GM21526 (cell line): ENCODE results near the gene PACS1.

Experiments used
- ATAC-seq: cut with Tn5 transposase; IDR thresholded peaks from one replicate; pipeline ENCODE4 v1.9.1; 2021; ENCODE audit warnings: moderate library complexity; ENCODE audit not compliant: unreplicated experiment, low FRiP score

PACS1 gene

DNA sequence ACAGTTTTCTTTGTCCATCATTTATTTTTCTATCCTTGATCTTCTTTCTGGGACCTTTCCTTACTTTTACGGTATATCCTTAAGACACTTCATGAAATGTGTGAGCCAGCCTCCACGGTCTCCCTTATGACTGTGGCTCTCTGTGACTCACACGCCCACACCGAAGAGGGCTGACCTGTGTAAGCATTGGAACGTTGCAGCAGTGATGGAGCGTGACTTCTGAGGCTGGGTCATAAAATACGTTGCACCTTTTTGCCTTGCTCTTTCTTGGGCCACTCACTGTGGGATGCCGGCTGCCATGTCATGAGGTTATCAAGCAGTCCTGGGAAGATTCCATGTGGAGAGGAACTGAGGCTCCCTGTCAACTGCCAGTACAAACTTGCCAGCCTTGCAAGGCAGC lies 102.1 kb downstream of the PACS1 start:
- no peak for ATAC-seq

DNA sequence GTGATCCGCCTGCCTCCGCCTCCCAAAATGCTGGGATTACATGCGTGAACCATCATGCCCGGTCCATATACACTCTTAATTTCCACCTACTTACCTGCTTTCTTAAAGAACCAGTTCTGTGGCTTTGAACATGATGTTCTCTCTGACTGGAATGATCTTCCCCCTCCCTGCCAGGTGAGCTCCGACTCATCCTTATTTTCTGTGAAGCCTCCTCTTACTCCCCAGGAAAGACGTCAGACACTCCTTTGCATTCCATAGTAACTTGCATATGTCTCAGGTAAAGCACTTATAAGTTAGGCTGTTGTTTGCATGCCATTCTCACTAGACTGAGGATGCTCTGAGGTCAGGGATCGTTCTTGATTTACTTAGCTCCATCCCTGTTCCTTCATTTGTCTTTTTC lies 106.6 kb downstream of the PACS1 start:
- ATAC-seq: no peak

DNA sequence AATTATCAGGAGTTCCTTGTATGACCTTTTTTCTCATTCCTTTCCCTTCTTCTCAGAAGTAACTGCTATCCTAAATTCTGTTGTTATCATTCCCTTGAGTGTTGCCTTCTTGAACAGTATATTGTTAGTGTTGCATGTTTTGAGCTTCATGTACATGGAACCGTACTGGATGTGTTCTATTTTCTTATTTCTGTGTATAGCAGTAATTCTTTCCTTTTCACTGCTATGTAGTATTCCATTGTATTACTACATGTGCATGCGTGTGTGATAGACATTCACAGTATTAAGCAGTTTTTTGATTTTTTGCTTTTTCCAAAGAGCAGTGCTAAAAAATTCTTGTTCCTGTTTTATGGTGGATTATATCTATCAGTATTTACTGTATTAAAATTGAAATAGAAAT lies 108.1 kb downstream of the PACS1 start:
- ATAC-seq: no peak

DNA sequence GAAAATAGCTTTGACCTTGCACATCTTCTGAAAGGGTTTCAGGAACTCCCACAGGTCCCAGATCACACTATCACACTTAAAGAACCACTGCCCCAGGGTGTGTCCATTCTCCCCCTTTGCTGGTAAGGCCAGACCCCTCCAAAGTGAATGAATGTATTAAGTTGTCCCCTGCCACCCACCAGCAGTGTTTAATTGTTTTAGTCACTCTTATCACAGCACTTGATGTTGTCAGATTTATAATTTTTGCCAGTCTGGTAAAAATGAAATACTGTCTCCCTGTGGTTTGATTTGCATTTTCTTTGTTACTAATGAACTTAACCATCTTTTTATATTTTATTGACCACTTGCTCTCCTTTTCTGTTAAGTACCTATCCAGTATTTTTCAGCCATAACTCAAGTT lies 108.8 kb downstream of the PACS1 start:
- no peak for ATAC-seq

DNA sequence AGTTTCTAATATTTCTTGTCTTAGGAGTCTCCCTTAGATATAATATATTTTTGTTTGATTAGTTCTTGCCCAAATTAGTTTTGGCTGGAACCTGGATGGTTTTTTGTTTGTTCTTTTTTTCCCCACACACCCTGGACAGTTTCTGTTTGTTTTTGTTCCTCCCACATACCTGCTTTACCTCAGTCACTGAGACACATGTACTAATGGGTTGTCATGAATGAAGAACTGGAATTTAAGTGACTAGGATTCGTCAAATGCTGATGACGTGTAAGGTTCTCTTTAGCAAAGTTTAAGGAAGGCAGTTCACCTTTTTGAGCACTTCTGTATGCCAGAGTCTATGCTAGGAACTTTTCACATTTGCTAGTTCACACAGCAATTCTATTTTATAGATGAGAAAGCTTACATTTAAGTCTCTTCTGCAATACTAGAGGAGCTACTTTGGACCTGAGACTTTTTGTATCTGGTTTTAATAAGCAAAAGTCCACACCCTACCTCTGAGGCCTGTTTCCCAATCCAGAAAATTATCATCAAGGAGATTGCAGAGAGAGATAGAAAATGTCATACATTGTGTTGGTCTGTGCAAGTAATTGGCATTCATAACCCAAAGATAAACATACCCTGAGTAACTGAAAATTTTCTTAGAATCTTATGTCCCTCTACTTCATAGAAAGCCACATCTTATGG lies 111.7 kb downstream of the PACS1 start:
- ATAC-seq: no peak

DNA sequence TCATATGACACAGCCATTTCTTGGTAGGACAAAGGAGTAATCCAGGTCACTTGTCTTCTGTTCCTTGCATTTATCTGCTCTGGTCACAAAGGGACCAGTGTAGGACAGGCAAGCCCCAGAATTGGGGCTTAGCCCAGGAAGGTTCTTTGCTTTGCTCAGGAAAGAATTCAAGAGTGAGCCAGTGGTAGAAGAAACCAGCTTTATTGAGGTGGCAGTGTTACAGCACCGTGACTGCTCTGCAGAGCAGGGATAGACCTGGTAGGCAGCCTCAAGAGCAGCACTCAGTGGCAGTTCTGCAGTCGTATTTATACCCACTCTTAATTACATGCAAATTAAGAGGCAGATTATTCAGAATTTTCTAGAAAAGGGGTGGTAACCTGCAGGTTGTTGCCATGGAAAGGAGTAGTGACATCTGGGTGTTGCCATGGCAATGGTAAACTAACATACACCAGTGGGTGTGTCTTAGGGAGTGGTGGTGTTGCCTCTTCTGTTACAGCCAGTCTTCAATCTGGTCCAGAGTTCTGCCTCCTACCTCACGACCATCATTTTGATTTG lies 113.5 kb downstream of the PACS1 start:
- no peak for ATAC-seq

DNA sequence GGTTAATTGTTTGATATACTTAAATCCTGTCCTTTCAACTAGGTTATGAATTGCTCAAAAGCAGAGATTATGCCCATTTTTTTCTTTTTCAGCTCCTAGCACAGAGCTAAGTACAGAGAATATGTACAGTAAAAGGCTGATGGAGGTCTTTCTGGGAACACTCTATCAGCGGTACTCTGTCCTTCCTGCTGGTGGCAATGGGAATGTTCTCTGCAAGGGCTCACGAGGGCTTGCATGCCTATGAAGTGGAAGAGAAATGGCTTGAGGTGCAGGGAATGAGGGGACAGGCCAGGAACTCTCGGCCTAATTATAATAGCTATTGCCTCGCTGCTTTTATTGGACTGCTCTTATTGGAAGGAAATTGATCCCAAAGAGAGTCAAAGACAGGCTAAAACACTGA lies 114.7 kb downstream of the PACS1 start:
- no peak for ATAC-seq

DNA sequence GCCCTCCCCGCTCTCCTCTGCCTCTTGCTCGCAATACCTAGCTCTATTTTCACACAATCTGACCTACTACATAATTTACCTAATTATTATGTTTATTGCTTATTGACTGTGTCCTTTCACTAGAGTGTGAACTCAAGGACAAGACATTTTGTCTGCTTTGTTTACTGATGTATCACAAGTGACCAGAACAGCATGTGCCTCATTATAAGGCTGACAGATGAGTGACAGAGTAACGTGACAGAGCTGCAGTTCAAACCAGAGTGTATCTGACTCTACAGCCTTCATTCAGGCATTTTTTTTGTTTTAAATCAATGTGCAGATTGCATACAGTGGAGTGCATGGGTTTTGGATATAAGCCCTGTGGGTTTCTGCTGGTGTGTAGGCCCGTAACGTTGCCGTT lies 116.4 kb downstream of the PACS1 start:
- ATAC-seq: no peak

DNA sequence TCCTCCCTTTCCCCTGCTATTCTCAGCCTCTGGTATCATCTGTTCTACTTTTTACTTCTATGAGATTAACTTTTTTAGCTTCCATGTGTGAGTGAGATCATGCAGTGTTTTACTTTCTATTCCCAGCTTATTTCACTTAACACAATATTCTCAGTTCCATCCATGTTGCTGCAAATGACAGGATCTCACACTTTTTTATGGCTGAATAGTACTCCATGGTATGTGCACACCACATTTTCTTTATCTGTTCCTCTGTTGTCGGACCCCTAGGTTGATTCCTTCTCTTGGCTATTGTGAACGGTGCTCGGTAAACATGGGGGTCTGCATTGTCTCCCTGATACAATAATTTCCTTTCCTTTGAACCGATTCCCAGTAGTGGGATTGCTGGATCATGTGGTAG lies 117.4 kb downstream of the PACS1 start:
- ATAC-seq: no peak

DNA sequence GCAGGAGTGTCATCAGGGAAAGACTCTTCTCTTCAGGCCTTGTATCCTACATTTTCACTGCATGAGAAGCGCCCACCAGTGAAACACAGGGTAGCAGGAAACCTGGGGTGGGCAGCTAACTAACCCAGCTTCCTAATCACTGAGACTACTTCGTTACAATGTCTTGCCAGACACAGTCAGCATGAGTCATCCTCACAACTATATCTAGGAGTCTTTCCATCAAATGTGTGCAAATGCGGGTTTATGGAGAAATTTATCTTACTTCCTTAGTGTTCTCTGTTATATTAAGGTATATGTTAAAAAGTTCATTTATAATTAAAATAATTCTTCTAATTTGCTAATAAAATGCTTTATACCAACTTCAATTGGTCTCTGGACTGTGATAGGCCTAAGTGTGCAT lies 118.5 kb downstream of the PACS1 start:
- ATAC-seq: no peak

DNA sequence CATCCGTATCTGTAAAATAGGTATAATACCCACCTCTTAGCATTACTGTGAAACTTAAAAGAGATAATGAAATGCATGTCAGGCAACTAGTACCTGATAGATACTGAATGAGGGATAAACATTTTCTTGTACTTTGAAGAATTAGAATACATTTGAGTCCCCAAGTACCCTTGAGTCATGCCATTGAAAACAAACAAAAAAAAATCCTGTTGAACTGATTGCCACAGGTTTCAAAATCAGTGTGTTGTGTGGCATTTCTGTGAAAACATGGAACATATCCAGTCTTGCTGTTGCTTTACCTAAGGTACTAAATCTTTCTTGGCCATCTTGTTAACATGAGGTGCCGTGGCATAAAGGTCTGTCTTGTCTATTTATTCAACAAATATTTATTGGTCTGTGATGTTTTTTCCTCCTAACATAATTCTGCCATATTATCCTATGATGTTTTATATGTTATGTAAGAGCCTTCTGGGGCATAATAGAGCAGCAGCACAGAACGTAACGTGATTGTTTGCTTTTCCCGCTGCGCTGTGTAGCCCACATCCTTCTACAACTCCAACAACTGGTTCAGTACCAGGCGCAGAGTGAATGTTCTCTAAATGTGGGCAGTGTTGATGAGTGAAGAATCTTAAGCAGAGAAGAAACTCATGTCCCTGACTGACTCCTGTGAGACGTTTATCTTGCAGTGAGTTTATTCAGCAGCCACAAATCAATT lies 119.1 kb downstream of the PACS1 start:
- no peak for ATAC-seq

DNA sequence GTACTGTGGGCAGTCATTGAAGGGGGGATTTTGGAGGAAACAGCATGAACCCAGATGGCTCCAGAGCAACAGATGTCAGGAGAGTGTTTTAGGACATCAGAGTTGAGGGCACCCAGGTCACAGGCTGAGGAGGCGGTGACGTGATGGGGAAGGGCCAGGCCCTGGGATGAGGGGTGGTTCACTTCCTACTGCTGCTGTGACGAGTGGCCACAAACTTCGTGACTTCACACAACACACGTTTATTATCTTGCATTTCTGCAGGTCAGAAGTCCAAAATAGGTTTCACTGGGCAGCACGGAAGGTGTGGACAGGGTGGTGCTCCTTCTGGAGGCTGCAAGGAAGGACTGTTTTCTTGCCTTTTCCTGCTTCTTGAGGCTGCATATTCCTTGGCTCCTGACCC lies 120.7 kb downstream of the PACS1 start:
- ATAC-seq: no peak

DNA sequence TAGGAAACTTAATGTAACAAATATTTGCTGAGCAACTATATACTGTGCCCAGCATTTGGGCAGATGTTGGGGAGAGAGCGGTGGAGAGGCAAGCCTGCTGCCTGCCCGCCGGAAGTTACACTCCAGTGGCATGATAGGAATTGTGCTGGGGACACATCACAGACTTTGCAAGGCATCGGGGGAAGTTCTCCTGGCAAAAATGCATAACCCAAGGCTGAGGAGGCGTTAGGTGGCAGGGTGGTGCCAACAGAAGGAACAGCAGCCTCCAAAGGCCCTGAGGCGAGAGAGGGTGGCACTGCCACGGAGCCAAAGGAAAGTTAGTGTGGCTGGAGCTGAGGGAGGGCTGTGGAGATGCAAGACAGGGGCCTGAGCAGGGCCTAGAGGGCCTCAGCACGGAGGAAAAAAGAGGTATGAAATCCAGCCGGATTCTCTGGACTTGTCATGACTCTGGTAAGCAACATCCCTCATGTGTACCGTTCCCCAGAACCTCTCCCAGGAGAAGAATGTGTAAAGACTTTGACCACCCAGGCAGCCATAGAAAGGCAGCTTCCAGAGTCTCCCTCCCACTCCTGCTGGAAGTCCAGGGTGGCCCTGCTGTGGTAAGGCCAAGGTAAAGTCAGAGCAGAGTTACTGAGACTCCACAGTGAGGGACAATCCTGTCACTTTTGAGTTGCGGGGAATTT lies 122.2 kb downstream of the PACS1 start:
- no peak for ATAC-seq

DNA sequence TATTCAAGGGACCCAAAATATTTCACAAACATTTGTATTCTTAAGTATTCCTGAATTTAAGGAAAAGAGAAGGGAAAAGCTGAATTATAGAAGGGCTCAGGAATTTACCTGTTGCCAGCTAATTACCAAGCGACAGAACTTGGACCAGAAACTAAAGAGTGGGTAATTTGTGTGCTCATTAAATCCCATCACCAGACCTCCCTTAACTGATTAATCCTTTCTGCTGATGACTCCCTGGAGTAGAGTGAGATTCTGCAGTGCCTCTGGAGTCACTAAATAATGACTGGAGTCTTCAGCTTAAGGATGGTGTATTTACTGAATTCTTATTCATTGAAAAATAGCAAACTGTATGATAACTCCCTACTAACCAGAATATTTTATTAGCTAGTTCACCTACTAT lies 124.3 kb downstream of the PACS1 start:
- ATAC-seq: no peak

DNA sequence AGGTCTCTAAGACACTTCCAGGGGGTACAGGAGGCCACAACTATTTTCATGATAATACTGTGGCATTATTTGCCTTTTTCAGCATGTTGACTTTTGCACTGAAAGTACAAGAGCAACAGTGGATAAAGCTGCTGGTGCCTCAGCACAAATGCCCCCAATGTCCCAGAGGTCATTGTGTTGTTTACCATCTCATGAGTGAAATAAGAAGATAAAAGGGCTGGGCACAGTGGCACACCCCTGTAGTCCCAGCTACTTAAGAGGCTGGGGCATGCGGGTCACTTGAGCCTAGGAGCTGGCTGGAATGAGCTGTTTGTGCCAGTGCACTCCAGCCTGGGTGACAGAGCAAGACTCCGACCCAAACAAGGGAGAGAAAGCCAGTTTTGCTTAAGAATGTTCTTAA lies 125.8 kb downstream of the PACS1 start:
- no peak for ATAC-seq

DNA sequence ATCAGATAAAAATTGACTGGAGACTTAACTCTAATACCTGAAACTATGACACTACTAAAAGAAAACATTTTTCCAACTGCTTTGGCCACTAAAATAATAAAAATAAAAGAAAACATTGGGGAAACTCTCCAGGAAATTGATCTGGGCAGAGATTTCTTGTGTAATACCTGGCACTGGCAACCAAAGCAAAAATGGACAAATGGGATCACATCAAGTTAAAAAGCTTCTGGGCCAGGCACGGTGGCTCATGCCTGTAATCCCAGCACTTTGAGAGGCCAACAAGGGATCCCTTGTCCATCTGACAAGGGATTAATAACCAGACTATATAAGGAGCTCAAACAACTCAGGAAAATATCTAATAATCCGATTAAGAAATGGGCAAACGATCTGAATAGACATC lies 133.8 kb downstream of the PACS1 start:
- no peak for ATAC-seq

DNA sequence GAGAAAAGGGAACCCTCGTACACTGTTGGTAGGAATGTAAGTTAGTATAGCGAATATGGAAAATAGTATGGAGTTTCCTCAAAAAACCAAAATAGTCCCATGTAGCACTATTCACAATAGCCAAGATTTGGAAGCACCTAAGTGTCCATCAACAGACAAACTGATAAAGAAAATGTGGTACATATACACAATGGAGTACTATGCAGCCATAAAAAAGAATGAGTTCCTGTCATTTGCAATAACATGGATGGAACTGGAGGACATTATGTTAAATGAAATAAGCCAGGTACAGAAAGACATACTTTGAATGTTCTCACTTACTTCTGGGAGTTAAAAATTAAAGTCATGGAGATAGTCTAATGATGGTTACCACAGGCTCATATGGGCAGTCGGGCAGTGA lies 134.3 kb downstream of the PACS1 start:
- no peak for ATAC-seq

DNA sequence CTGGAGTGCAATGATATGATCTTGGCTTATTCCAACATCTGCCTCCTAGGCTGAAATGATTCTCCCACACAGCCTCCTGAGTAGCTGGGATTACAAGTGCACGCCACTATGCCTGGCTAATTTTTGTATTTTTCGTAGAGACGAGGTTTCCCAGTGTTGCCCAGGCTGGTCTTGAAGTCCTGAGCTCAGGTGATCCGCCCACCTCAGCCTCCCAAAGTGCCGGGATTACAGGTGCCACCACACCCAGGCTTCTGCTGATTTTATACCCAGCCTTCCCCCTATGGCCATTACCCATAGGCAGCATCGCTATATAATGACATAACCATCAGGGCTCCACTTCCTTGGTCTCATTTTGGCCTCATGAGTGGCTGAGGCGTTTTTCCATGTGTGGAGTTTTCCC lies 137.7 kb downstream of the PACS1 start:
- ATAC-seq: no peak

DNA sequence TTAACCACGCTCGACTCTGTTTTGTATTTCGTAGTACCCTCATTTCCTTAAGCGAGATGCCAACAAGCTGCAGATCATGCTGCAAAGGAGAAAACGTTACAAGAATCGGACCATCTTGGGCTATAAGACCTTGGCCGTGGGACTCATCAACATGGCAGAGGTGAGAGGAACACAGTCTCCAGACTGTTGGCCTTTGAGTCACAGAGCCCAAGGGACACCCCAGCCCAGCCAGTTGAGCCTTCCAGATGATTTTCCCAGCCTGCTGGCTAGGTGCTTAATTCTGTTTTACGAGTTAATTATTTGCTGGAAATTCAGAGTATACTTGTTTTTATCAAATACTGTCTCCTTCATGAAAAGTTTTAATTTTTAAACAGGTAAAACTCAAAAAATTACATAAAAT lies 141.0 kb downstream of the PACS1 start:
- ATAC-seq: no peak

DNA sequence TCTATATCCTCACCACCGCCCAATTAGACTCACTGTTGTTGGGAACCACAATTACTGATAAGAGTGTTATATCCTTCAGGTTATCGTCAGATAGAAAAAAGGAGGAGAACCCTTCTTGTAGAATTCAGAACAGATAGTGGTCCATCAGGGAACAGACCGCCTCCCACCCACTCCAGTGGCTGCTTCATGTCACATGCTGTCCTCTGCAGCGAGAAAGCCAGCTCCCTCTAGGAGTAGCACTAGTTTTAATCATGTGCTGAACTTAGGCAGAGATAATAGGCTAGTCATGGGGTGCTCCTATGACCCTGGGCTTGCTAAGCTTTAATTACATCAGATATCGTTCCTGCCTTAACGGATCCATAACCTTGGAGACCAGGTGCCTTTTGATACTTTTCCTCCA lies 146.8 kb downstream of the PACS1 start:
- no peak for ATAC-seq

DNA sequence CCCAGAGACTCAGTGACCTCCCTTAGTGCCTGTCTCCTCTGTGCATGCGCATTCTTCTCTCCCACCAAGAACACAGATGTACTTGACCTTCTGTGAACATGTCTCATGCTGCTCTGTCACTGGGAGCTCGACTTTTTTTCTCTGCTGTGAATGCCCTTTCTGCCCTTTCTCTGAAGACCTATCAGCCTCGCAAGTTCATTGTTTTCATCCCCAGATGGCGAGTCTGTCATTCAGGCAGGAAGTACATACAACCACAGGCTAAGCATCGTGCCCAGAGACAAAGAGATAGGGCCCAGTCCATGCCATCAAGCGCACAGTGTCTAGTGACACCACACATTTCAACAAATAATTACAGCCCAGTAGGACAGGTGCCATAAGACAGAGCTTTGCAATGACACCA lies 148.0 kb downstream of the PACS1 start:
- ATAC-seq: no peak
